ENCODE measurements around the gene ABHD3.
"Not testable (repeated sequence)": the region's sequence is repeated elsewhere in the genome, so short reads cannot be mapped to it uniquely, and the experiment has no call there.

Gene ABHD3

GRCh38 chr18:21703241-21703820, 1.2 kb downstream of the ABHD3 start:
- no peak for DNase-seq (ENCODE audit: low read depth in 2 of 2)

- DNase-seq (ENCODE audit: low read depth in 2 of 2): no peak
Observed at GRCh38 chr18:21702602-21703001, 2.0 kb downstream of the ABHD3 start.

GRCh38 chr18:21701621-21702020, 3.0 kb downstream of the ABHD3 start:
- no peak for DNase-seq (ENCODE audit: low read depth in 2 of 2)

- no peak for DNase-seq (ENCODE audit: low read depth in 2 of 2)
Observed at GRCh38 chr18:21700528-21701075, 4.0 kb downstream of the ABHD3 start.

- no peak for DNase-seq (ENCODE audit: low read depth in 2 of 2)
Observed at GRCh38 chr18:21693322-21693721, 11.3 kb downstream of the ABHD3 start.

- DNase-seq (ENCODE audit: low read depth in 2 of 2): no peak
Observed at GRCh38 chr18:21689736-21690135, 14.8 kb downstream of the ABHD3 start.

GRCh38 chr18:21686282-21687105, 18.1 kb downstream of the ABHD3 start:
- DNase-seq (ENCODE audit: low read depth in 2 of 2): no peak

- not testable (repeated sequence) for DNase-seq (ENCODE audit: low read depth in 2 of 2)
Observed at GRCh38 chr18:21685556-21685981, 19.0 kb downstream of the ABHD3 start.

GRCh38 chr18:21684731-21685130, 19.8 kb downstream of the ABHD3 start:
- DNase-seq (ENCODE audit: low read depth in 2 of 2): no peak

- DNase-seq (ENCODE audit: low read depth in 2 of 2): no peak
Observed at GRCh38 chr18:21682371-21683051, 22.1 kb downstream of the ABHD3 start.

- DNase-seq (ENCODE audit: low read depth in 2 of 2): no peak
Observed at GRCh38 chr18:21680161-21680560, 24.4 kb downstream of the ABHD3 start.

GRCh38 chr18:21678859-21679258, 25.7 kb downstream of the ABHD3 start:
- no peak for DNase-seq (ENCODE audit: low read depth in 2 of 2)

- not testable (repeated sequence) for DNase-seq (ENCODE audit: low read depth in 2 of 2)
Observed at GRCh38 chr18:21675354-21675753, 29.2 kb downstream of the ABHD3 start.

GRCh38 chr18:21672521-21673267, 31.9 kb downstream of the ABHD3 start:
- no peak for DNase-seq (ENCODE audit: low read depth in 2 of 2)

GRCh38 chr18:21669736-21670285, 34.8 kb downstream of the ABHD3 start:
- DNase-seq (ENCODE audit: low read depth in 2 of 2): no peak

- DNase-seq (ENCODE audit: low read depth in 2 of 2): no peak
Observed at GRCh38 chr18:21664069-21664468, 40.5 kb downstream of the ABHD3 start.

- no peak for DNase-seq (ENCODE audit: low read depth in 2 of 2)
Observed at GRCh38 chr18:21663578-21663977, 41.0 kb downstream of the ABHD3 start.

GRCh38 chr18:21662581-21662980, 42.0 kb downstream of the ABHD3 start:
- no peak for DNase-seq (ENCODE audit: low read depth in 2 of 2)

GRCh38 chr18:21660078-21660477, 44.5 kb downstream of the ABHD3 start:
- DNase-seq (ENCODE audit: low read depth in 2 of 2): no peak

- DNase-seq (ENCODE audit: low read depth in 2 of 2): no peak
Observed at GRCh38 chr18:21656402-21656801, 48.2 kb downstream of the ABHD3 start.

GRCh38 chr18:21653361-21653760, 51.2 kb downstream of the ABHD3 start:
- no peak for DNase-seq (ENCODE audit: low read depth in 2 of 2)
